B cell (primary cell): ENCODE data around the gene HGS. TPM values are rescaled to one million over a fixed set of nuclear protein-coding genes. Genes with fewer than 3 reads are reported as not detected.
"Not testable (repeated sequence)": the region's sequence is repeated elsewhere in the genome, so short reads cannot be mapped to it uniquely, and the experiment has no call there.

Experiments used
- ATAC-seq: fragments of 200-7000 bp; cut with Tn5 transposase; one replicate; pipeline ENCODE4 v1.10.0; 2021; ENCODE audit warnings: low read depth, mild to moderate bottlenecking, moderate number of reproducible peaks, moderate library complexity
- CTCF ChIA-PET: fragments of 350-600 bp; sonication (Branson Sonifier 250); formaldehyde crosslinking; loops from one replicate; lab custom pipeline; 2021; ENCODE audit warnings: antibody characterized with exemption, inconsistent platforms; lab: Charles Lee
- POLR2A ChIA-PET: fragments of 350-600 bp; sonication (Branson Sonifier 250); formaldehyde crosslinking; loops from one replicate; lab custom pipeline; 2021; ENCODE audit warnings: antibody characterized with exemption; lab: Charles Lee
- DNase-seq: peaks from one replicate; pipeline ENCODE4 v3.0.0; 2013
- H2AFZ ChIP-seq: 2 replicates; pipeline ENCODE4 v1.6.1; 2012; ENCODE audit warnings: mild to moderate bottlenecking, low read depth, low read length; ENCODE audit not compliant: insufficient read depth, poor library complexity, severe bottlenecking
- H3K27ac ChIP-seq, 2 donors: 1 replicate in 1 of 2; 2 replicates in 1 of 2; pipeline ENCODE4 v1.5.1; 2012 to 2013; ENCODE audit warnings: low read length in 2 of 2, mild to moderate bottlenecking in 2 of 2, moderate library complexity in 1 of 2
- H3K27me3 ChIP-seq, 4 experiments: fragments of 200-600 bp in 1 of 4; sonication (generic) in 1 of 4; replicated peaks in 1 of 4; 1 replicate in 2 of 4; 2 replicates in 2 of 4; pipeline versions ENCODE4 v1.6.1 to v1.7.0; 2013 to 2016; ENCODE audit warnings: low read length in 3 of 4, mild to moderate bottlenecking in 2 of 4, mixed read lengths in 1 of 4, moderate library complexity in 1 of 4; ENCODE audit not compliant: insufficient read depth in 4 of 4, control insufficient read depth in 3 of 4; ENCODE audit errors: control extremely low read depth in 1 of 4
- H3K36me3 ChIP-seq, 2 experiments: replicated peaks in 1 of 2; 1 replicate in 1 of 2; 2 replicates in 1 of 2; pipeline versions ENCODE4 v1.6.1 to v1.7.1; 2013; ENCODE audit warnings: low read length in 1 of 2; ENCODE audit not compliant: insufficient read depth in 2 of 2, control insufficient read depth in 1 of 2; ENCODE audit errors: control extremely low read depth in 1 of 2, extremely low read depth in 1 of 2
- H3K4me1 ChIP-seq, 2 donors: fragments of 200-600 bp in 1 of 2; sonication (generic) in 1 of 2; 1 replicate in 1 of 2; 2 replicates in 1 of 2; pipeline versions ENCODE4 v1.5.1 to v1.6.1; 2013 to 2017; ENCODE audit warnings: low read length in 2 of 2; ENCODE audit not compliant: control insufficient read depth in 2 of 2, insufficient read depth in 2 of 2
- H3K4me2 ChIP-seq: replicated peaks from 2 replicates; pipeline ENCODE3; 2012; ENCODE audit warnings: mild to moderate bottlenecking, low read depth, low read length; ENCODE audit not compliant: poor library complexity, severe bottlenecking
- H3K4me3 ChIP-seq, 5 experiments: fragments of 200-600 bp in 1 of 5; sonication (generic) in 1 of 5; 1 replicate in 3 of 5; 2 replicates in 2 of 5; pipeline versions ENCODE4 v1.5.1 to v1.7.0; 2011 to 2016; ENCODE audit warnings: low read length in 4 of 5, mild to moderate bottlenecking in 4 of 5, low read depth in 2 of 5, control low read depth in 1 of 5, moderate library complexity in 1 of 5; ENCODE audit not compliant: insufficient read depth in 1 of 5; ENCODE audit errors: control extremely low read depth in 1 of 5, extremely low read depth in 1 of 5
- H3K79me2 ChIP-seq: fragments of 200-600 bp; sonication (generic); one replicate; pipeline ENCODE4 v1.6.0; 2016; ENCODE audit warnings: low read length; ENCODE audit not compliant: control insufficient read depth, insufficient read depth
- H3K9ac ChIP-seq: fragments of 200-600 bp; sonication (generic); 2 replicates; pipeline ENCODE4 v1.6.1; 2017; ENCODE audit warnings: mild to moderate bottlenecking, low read length, moderate library complexity
- H3K9me3 ChIP-seq, 3 donors: one replicate each; pipeline versions ENCODE4 v1.6.1 to v1.7.1; 2013; ENCODE audit warnings: low read length in 2 of 3; ENCODE audit not compliant: control insufficient read depth in 2 of 3, insufficient read depth in 1 of 3; ENCODE audit errors: control extremely low read depth in 1 of 3
- H4K20me1 ChIP-seq: 2 replicates; pipeline ENCODE4 v1.6.0; 2012; ENCODE audit warnings: mild to moderate bottlenecking, low read length; ENCODE audit not compliant: insufficient read depth, control insufficient read depth, poor library complexity, severe bottlenecking
- H3K27ac Mint-ChIP-seq: one replicate; pipeline ENCODE4 v1.8.0; 2021; ENCODE audit warnings: mixed read lengths
- H3K27me3 Mint-ChIP-seq: one replicate; pipeline ENCODE4 v1.8.0; 2021; ENCODE audit warnings: mixed read lengths
- H3K4me1 Mint-ChIP-seq: one replicate; pipeline ENCODE4 v1.8.0; 2021; ENCODE audit warnings: mixed read lengths
- H3K4me3 Mint-ChIP-seq: one replicate; pipeline ENCODE4 v1.8.0; 2021; ENCODE audit warnings: mixed read lengths
- H3K9me3 Mint-ChIP-seq: one replicate; pipeline ENCODE4 v1.8.0; 2022; ENCODE audit warnings: mixed read lengths; ENCODE audit not compliant: insufficient read depth
- CTCF ChIP-seq: fragments of 200-600 bp; IDR thresholded peaks from one replicate; pipeline ENCODE4 v1.8.0; 2022; ENCODE audit warnings: antibody characterized with exemption, mild to moderate bottlenecking
- EZH2 ChIP-seq: IDR thresholded peaks from 2 replicates; pipeline ENCODE4 v1.6.1; 2012; ENCODE audit warnings: borderline replicate concordance, low read depth, mild to moderate bottlenecking, moderate library complexity, low read length; ENCODE audit not compliant: insufficient read depth, poor library complexity, severe bottlenecking
- WGBS: methylation state at CpG from one replicate; pipeline ENCODE4 v1.1.5; 2013; ENCODE audit warnings: missing lambda C conversion rate; ENCODE audit not compliant: insufficient coverage; 5-methylcytosine and 5-hydroxymethylcytosine counted together
- intact Hi-C: fragments of 100-400 bp; cut with micrococcal nuclease; formaldehyde crosslinking; loops from one replicate; pipeline ENCODE4 v1.10.0; 2022
- polyA plus RNA-seq: library from polyadenylated mRNA; depleted of rRNA; stranded (reverse); fragments of >200 nt; gene quantifications from 2 replicates; pipeline ENCODE4 v1.2.3, GENCODE V29; 2012
- total RNA-seq, 2 donors: library from RNA; stranded (reverse); fragments of 120-200 nt in 1 of 2; gene quantifications; 1 replicate in 1 of 2; 2 replicates in 1 of 2; pipeline versions ENCODE4 v1.2.3 to v1.2.4, GENCODE V29; 2013 to 2022

The HGS gene
- total and polyA plus RNA-seq, 2 donors (not counting 1 experiment from before 2014, with no cell fraction given) = 184 to 220 TPM

GRCh38 chr17:81675515-81676221, 8.1 kb upstream of the HGS start:
- H3K4me3 ChIP-seq, H3K27ac Mint-ChIP-seq, H3K27ac ChIP-seq, H3K27me3 ChIP-seq, H3K9me3 Mint-ChIP-seq, H3K4me1 Mint-ChIP-seq, H3K4me1 ChIP-seq, intact Hi-C loops, H3K9ac ChIP-seq, ATAC-seq, H3K79me2 ChIP-seq, H3K27me3 Mint-ChIP-seq, H3K9me3 ChIP-seq, H2AFZ ChIP-seq, H3K4me3 Mint-ChIP-seq, H4K20me1 ChIP-seq, H3K4me2 ChIP-seq: not testable (repeated sequence)
- ChIA-PET POLR2A (interaction anchor here (0.6 kb wide), 1 partner anchor 53 kb away, joined by 5 read pairs; no protein-coding TSS in a partner anchor), CTCF (interaction anchor here (0.7 to 1.2 kb wide), 3 partner anchors 27 to 133 kb away, joined by 3 read pairs; no protein-coding TSS in a partner anchor)
- DNase-seq = peak; percentile 48
- peaks cover 0 to 36% of the 10 kb centered on the region in 2 experiments for H3K36me3 ChIP-seq
- 48% methylated on average over 8 of the region's 18 CpGs for WGBS
- TF ChIP-seq CTCF = peak; percentile 72

GRCh38 chr17:81676906-81677305, 6.9 kb upstream of the HGS start:
- Mint-ChIP-seq H3K27me3 (no peaks in the 10 kb centered on the region), H3K27ac (no peak overlapping the region), H3K4me1 (peaks cover 5% of the 10 kb centered on the region), H3K4me3 (no peak overlapping the region), H3K9me3 (no peaks in the 10 kb centered on the region)
- 93% methylated on average over 17 of the region's 17 CpGs for WGBS
- ChIA-PET CTCF (no interaction called here), POLR2A (interaction anchor here (0.6 kb wide), 1 partner anchor 437 kb away, joined by 3 read pairs; no protein-coding TSS in a partner anchor)
- Histone ChIP-seq H3K36me3 (peaks cover 0 to 27% of the 10 kb centered on the region in 2 experiments), H4K20me1 (peaks cover 1% of the 10 kb centered on the region), H3K9me3 (no peaks in the 10 kb centered on the region), H3K4me1 (no peaks in the 10 kb centered on the region), H2AFZ (no peak overlapping the region), H3K79me2 (peaks cover 11% of the 10 kb centered on the region), H3K27me3 (no peaks in the 10 kb centered on the region), H3K27ac (no peak overlapping the region), H3K4me2 (no peak overlapping the region), H3K9ac (no peak overlapping the region), H3K4me3 (no peak overlapping the region)
- no peak for ATAC-seq
- no peak for DNase-seq
- intact Hi-C loops = no loop called here
- no peak for TF ChIP-seq CTCF
- TF ChIP-seq EZH2 = no peak
